Loucy (cell line): ENCODE data around the gene SPAG17.

Experiments used
- H2AFZ ChIP-seq: fragments of 200-600 bp; sonication (generic); 2 replicates; pipeline ENCODE4 v1.6.0; 2016; ENCODE audit warnings: antibody characterized with exemption, mild to moderate bottlenecking, low read length, moderate library complexity
- H3F3A ChIP-seq: fragments of 200-600 bp; 2 replicates; pipeline ENCODE4 v1.6.0; 2016; ENCODE audit warnings: antibody characterized with exemption, low read depth, mild to moderate bottlenecking
- H3K27me3 ChIP-seq: fragments of 200-600 bp; sonication (generic); 2 replicates; pipeline ENCODE4 v1.6.1; 2014; ENCODE audit warnings: low read length, mild to moderate bottlenecking; ENCODE audit not compliant: insufficient read depth, poor library complexity, severe bottlenecking
- H3K36me3 ChIP-seq: fragments of 200-600 bp; sonication (generic); 2 replicates; pipeline ENCODE4 v1.6.1; 2016; ENCODE audit warnings: low read length; ENCODE audit not compliant: insufficient read depth
- H3K4me1 ChIP-seq: fragments of 200-600 bp; sonication (generic); 2 replicates; pipeline ENCODE4 v1.5.1; 2014; ENCODE audit warnings: low read length, mild to moderate bottlenecking; ENCODE audit not compliant: insufficient read depth, poor library complexity, severe bottlenecking
- H3K4me2 ChIP-seq: fragments of 200-600 bp; sonication (generic); 2 replicates; pipeline ENCODE4 v1.6.0; 2014; ENCODE audit warnings: antibody characterized with exemption, low read length, low read depth, mild to moderate bottlenecking; ENCODE audit not compliant: poor library complexity, severe bottlenecking
- H3K4me3 ChIP-seq: fragments of 200-600 bp; sonication (generic); 2 replicates; pipeline ENCODE4 v1.5.1; 2014; ENCODE audit warnings: low read length, mild to moderate bottlenecking, mixed read lengths; ENCODE audit not compliant: poor library complexity, severe bottlenecking
- H3K79me2 ChIP-seq: fragments of 200-600 bp; sonication (generic); 2 replicates; pipeline ENCODE4 v1.6.1; 2014; ENCODE audit warnings: low read length; ENCODE audit not compliant: insufficient read depth
- H3K9ac ChIP-seq: fragments of 200-600 bp; sonication (generic); 2 replicates; pipeline ENCODE4 v1.6.0; 2014; ENCODE audit warnings: mild to moderate bottlenecking, low read depth, low read length, moderate library complexity; ENCODE audit not compliant: poor library complexity, severe bottlenecking
- H3K9me2 ChIP-seq: fragments of 200-600 bp; sonication (generic); replicated peaks from 2 replicates; pipeline ENCODE4 v1.6.1; 2016; ENCODE audit warnings: low read depth, low read length, mixed read lengths
- H3K9me3 ChIP-seq: fragments of 200-600 bp; sonication (generic); 2 replicates; pipeline ENCODE4 v1.6.1; 2014; ENCODE audit warnings: mild to moderate bottlenecking, antibody characterized with exemption, low read length, low read depth; ENCODE audit not compliant: insufficient read depth
- H4K20me1 ChIP-seq: fragments of 200-600 bp; sonication (generic); 2 replicates; pipeline ENCODE4 v1.6.0; 2014; ENCODE audit warnings: antibody characterized with exemption, low read length, mild to moderate bottlenecking; ENCODE audit not compliant: insufficient read depth, poor library complexity, severe bottlenecking
- CTCF ChIP-seq: fragments of 200-600 bp; sonication (generic); conservative IDR thresholded peaks from 2 replicates; pipeline ENCODE4 v1.5.1; 2014; ENCODE audit warnings: mild to moderate bottlenecking, antibody characterized with exemption, low read length
- EZH2phosphoT487 ChIP-seq: fragments of 200-600 bp; IDR thresholded peaks from 2 replicates; pipeline ENCODE4 v1.6.1; 2018; ENCODE audit warnings: antibody characterized with exemption, mild to moderate bottlenecking, moderate library complexity, borderline replicate concordance

The SPAG17 gene

GRCh38 chr1:118118873-118119463 lies 66.1 kb downstream of the SPAG17 start:
- Histone ChIP-seq H3K4me3 (no peak overlapping the region), H3K27me3 (no peaks in the 10 kb centered on the region), H3K9ac (no peak overlapping the region), H4K20me1 (no peaks in the 10 kb centered on the region), H3K4me2 (no peak overlapping the region), H3K36me3 (no peaks in the 10 kb centered on the region), H3K9me3 (no peaks in the 10 kb centered on the region), H3F3A (no peaks in the 10 kb centered on the region), H3K4me1 (no peaks in the 10 kb centered on the region), H3K9me2 (no peaks in the 10 kb centered on the region), H2AFZ (no peak overlapping the region), H3K79me2 (no peaks in the 10 kb centered on the region)
- no peak for TF ChIP-seq EZH2phosphoT487
- TF ChIP-seq CTCF: no peak

GRCh38 chr1:118118469-118118868 lies 66.6 kb downstream of the SPAG17 start:
- Histone ChIP-seq H3K4me1 (no peaks in the 10 kb centered on the region), H3K27me3 (no peaks in the 10 kb centered on the region), H3K79me2 (no peaks in the 10 kb centered on the region), H4K20me1 (no peaks in the 10 kb centered on the region), H3K9me3 (no peaks in the 10 kb centered on the region), H3K9me2 (no peaks in the 10 kb centered on the region), H3K4me3 (no peak overlapping the region), H3K9ac (no peak overlapping the region), H3K36me3 (no peaks in the 10 kb centered on the region), H3F3A (no peaks in the 10 kb centered on the region), H2AFZ (no peak overlapping the region), H3K4me2 (no peak overlapping the region)
- no peak for TF ChIP-seq CTCF
- no peak for TF ChIP-seq EZH2phosphoT487

DNA sequence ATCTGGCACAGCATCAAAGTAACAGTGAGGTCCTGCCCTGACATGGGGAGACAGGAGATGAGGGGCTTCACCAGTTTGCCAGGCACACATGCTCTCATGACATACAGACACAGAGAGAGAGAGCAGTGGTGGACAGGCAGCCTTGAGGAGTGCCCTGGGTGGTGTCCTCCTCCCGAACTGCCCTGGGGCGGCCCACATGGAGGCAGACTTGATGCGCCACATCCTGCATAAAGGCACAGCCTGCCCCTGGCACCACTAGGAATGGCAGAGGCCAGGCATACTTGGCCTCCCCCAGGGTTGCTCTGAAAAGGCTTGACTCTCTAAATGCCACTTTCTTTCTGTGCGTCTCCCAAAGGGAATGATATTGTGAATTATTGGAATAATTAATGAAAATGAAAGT lies 67.5 kb downstream of the SPAG17 start:
- Histone ChIP-seq H2AFZ (no peak overlapping the region), H3K9me3 (no peaks in the 10 kb centered on the region), H4K20me1 (no peaks in the 10 kb centered on the region), H3K9me2 (no peaks in the 10 kb centered on the region), H3K4me3 (no peak overlapping the region), H3K27me3 (no peaks in the 10 kb centered on the region), H3K79me2 (no peaks in the 10 kb centered on the region), H3K4me1 (no peaks in the 10 kb centered on the region), H3K9ac (no peak overlapping the region), H3F3A (no peaks in the 10 kb centered on the region), H3K36me3 (no peaks in the 10 kb centered on the region), H3K4me2 (no peak overlapping the region)
- TF ChIP-seq EZH2phosphoT487 (no peak), CTCF (no peak)
